Eye (tissue), 1 donor: Measurements from ENCODE around the gene ALPK3.
"Not testable (repeated sequence)": the region's sequence is repeated elsewhere in the genome, so short reads cannot be mapped to it uniquely, and the experiment has no call there.

ENCODE experiments used
- DNase-seq: peaks from one replicate; pipeline ENCODE4 v3.0.0-alpha.2; 2015

Gene ALPK3

DNA sequence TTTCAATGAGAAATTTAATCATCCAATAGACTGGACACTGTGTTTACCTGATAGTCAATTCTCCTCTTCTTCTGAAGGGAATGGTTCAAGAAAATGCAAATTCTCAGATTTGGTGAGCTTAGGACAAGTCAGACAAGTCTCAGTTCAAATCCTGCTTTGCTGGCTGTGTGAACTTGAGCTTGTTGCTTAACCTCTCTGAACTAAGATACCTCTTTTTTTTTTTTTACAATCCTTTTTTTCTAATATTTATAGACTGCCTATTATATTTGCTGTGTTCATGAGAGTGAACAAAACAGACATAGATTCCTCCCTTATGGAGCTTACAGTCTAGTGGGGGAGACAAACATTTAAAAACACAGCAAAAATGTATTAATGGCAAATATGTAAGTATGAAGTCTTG, 59.1 kb downstream of the ALPK3 start:
- no peak for DNase-seq

DNA sequence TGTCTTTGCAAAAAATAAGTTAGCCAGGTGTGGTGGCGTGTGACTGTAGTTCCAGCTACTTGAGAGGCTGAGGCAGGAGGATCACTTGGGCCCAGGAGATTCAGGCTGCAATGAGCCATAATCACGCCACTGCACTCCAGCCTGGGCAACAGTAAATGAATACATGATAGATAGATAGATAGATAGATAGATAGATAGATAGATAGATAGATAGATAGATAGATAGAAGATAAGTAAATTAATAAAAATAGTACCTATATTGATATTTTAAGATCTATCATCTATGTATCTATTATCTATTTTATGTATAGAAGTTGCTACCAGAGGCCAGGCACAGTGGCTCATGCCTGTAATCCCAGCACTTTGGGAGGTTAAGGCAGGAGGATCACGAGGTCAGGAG, 60.5 kb downstream of the ALPK3 start:
- not testable (repeated sequence) for DNase-seq

DNA sequence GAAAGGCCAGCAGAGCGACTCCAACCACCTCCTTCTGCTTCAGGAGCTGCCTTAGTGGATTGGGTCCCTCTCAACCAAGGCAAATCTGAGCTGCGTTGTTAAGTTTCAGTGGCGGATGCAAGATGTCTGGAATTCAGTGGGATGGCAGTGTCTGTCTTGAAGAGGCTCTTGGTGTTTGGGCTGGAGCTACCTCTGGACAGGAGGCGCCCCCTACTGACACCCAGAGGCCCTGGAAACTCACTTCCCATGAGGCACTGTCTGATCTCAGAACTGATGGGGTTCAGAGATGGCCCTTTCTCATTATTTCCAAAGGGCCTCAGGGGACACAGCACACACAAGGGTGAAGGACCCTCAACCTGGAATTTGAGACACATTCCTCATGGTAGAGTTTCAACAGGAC, 61.3 kb downstream of the ALPK3 start:
- peak; percentile 72 for DNase-seq

DNA sequence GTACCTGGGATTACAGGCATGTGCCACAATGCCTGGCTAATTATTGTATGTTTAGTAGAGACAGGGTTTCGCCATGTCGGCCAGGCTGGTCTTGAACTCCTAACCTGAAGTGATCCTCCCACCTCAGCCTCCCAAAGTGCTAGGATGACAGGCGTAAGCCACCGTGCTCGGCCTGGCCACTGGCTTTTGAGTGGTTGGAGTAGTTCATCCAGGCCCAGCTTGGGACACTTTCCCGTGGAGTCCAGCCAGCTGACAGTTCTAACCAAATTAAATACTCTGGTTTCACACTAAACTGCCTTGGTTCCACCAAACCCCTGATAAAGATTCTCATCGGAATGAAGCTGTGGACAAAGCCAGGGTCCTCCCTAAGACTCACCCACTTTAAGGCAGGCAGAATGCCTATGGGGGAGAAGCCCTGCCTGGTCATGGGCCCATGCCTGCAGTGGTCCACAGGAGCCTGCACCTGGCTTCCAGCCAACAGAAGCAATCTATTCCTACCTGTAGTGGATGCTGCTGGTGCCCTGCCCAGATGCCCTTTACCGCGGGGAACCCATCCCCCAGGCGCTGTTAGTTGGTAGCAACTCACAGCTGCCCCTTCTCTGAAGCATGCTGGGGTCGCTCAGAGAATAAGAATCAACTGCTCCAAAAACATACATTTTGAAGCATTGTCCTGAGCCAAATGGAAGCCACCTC, 62.1 kb downstream of the ALPK3 start:
- DNase-seq, result no peak

DNA sequence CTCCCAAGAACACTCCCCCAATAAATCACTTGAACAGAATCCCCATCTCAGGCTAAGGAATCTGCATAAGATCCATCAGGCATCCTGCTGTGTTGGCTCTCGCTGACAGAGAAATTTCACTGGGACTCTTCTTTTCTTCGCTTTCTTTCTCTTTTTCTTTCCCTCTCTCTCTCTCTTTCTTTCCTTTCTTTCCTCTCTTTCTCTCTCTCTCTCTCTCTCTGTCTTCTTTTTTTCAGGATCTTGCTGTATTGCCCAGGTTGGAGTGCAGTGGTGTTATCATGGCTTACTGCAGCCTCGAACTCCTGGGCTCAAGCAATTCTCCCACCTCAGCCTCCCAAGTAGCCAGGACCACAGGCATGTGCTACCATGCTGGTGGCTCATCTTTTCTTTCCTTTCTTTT, 62.9 kb downstream of the ALPK3 start:
- no peak for DNase-seq

DNA sequence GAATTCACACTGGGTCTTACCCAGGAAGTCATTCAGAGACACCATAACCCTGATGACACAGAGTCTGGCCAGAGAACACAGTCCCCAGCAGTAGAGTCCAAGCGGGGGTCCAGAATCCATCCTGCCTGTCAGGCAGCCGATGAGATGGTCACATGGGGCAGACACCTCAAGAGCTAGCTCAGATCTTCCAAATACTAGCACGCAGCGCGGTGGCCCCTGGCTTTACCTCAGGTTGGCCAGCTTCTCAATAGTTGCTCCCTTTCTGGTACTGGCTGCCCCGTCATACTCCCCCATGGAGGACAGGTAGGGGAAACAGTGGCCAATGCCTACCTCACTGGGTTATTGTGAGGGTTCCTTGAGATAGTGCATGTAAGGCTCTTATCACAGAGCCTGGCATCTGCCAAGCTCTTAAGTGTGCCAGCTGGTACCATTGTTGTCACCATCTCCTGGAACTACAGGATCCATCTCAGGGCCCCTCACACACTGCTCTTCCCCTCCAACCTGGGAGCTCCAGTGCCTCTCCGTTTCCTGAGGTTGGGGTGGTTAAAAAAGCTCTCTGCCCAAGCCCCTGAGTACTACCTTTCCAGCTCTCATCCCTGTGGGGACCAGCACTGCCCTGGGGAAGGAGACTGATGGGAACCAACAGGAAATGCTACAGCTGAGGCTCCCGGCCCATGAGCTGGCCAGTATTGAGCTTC, 63.8 kb downstream of the ALPK3 start:
- no peak for DNase-seq

DNA sequence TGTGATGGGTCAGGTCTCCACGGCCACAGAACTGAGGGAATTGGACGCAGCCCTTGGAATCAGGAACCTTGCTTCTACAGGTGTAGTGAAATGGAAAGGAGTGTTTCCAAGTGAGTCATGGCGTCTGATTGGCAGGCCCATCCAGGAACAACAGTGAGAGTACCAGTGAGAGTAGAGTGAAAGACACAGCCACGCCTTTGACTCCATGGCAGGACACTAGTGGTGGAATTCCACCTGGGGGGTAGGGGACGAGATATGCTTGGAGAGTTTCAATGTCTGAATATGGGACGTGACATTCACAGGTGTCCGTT, 64.3 kb downstream of the ALPK3 start:
- DNase-seq, result no peak

DNA sequence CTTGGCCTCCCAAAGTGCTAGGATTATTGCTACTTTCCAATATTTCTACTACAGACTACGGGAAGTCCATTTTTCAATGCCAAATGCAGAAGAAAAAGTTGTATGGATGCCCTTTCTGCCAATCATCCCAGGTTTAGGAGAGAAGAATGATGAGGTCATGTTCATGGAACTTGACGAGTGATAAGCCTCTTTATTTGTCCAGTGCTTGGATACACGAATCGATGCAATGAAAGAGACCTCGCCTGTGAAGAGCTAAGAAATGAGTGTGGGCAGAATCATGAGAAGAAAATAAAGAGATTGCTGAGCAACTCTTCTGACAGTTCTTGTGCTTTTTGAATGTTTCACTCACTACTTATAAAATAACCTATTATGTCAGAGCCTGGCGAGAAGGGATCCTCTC, 66.3 kb downstream of the ALPK3 start:
- DNase-seq, result no peak

DNA sequence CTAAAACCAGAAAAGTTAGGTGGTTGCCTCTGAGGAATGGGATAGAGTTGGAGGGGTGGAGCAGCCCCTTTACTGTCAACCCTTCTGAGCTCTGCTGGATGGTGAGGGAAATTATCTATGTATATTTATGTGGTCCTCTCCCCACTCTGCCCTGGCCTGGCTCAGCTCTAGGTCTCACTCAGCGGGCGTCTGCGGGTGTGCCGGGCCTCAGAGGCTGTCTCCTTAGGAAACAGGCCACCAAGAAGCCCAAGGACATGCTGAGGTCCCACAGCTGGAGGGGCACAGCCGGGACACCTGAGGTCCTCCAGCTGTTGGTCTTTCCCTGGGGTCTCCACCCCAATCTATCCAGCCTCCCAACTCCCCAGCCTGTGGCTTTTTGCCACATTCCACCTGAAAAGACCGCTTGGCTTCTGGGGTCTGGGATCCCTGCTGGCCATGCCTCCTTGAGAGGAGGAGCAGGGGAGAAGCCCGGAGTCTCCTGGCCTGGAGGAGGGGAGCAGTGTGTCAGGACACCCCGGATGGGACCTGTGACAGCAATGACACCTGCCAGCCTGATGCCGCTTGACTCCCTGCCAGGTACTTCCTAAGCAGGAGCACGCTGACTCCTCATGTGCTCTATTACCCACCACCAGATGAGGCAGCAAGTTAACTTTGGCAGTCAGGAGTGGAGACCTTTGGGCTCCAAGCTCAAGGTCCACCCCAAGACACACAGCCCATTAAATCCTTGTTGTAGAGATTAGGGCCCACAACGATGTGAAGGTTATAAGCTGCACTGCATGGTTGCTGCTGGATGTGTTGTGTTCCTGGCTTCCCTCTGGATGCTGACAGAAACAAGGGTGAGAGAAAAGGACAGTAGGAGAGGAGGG, 67.0 kb downstream of the ALPK3 start, which contains the start of gene SLC28A1:
TSS of gene SLC28A1 (plus strand) at position 747 of the 866 bp plus-strand sequence. CDS start 3,099 bp downstream, outside the sequence.
- no peak for DNase-seq

DNA sequence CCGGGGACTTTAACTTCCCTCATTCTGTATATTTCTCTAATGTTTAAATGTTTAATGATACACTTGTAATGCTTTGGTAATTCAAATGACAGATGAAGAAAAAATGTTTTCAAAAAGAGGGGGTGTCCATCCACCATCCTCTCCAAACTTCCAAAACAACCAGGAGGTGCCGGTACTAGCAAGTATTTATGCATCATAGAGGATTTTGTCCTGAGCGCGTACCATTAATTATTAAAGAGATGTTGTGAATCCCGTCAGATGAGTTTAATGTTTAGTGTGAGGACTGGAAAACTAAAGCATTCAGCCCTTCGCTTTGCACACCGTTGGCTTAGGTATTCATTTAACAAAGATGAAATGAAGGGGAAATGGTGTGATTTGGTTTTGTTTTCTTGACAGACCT, 68.6 kb downstream of the ALPK3 start:
- peak; percentile 48 for DNase-seq

DNA sequence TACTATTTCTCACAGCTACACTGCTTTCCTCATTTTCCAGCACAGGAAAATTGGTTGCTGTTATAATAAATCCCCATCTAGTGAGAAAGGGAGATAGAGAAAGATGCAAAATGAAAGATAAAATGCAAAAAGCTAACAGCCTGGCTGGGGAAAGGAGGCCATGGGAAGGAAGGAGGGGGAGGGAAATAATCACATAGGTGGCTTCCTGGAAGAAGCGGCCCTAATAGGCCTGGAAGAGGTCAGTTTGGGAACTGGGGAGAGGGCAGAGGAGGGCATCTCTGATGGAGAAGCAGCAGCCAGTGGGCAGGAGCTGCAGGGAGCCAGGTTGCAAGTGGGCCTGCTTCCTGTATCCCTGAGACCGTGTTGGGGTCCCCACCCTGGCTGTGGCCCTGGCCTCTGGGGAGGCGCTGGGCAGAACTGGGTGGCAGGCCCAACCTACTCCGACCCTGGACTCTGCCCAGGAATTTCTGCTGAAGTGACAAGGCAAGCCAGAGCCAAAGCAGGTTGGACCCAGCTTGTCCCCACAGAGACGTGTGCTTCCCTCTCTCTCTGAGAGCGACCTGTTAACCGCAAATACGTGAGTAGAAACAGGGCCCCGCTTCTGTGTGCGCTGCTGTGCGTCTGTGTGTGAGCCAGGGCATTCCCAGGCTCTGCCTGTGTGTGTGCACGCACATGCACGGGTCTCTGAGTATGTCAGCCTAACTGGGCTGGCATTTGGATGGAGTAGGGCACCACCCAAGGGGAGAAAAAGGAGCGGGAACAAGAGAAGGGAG, 69.2 kb downstream of the ALPK3 start:
- DNase-seq, result no peak

DNA sequence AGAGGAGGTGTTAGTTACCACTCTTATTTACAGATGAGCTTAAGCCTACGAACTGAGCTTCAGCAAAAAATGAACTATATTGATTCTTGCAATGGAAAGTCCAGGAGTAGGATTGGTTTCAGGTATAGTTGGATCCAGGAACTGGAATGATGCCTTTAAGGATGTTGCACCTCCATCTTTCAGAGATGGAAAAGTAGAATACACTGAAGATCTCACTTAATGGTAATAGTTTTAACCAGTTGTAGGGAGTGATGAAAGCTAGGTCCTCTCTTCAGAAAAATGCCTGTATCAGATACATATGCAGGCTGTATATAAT, 69.8 kb downstream of the ALPK3 start:
- DNase-seq, result no peak

DNA sequence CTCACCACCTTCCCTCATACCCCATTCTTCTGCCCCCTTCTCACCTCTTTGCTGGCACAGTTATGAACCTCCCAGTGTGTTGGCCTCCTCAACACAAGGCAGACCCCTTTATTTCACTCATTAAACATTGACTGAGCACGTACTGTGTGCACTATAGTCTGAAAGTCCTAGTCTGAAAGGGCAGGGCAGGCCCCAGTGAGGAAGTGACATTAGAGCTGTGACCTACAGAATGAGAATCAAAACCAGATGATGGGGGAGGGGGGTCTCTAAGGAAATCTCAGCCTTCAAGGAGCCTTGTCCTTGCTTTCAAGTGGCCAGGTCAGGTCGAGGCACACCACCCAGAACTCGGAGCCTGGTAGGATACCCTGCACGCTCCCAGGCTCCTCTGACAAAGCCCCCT, 70.8 kb downstream of the ALPK3 start:
- no peak for DNase-seq

DNA sequence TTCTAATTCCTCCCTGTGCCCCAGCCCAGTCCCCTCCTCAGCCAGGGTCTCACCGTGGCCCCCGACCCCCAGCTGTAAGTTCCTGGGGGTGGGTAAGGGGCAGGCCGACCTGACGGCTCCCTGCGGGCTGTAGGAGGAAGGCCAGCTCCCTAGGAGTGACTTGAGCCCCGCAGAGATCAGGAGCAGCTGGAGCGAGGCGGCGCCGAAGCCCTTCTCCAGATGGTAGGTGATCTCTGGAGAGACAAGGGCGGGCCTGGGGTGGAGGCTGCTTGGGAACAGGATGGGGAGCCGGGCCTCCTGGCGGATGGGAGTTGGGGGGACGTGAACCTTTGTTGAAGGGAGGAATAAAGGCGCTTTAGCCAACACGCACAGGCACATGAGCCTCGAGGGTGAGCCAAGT, 71.5 kb downstream of the ALPK3 start:
- no peak for DNase-seq

DNA sequence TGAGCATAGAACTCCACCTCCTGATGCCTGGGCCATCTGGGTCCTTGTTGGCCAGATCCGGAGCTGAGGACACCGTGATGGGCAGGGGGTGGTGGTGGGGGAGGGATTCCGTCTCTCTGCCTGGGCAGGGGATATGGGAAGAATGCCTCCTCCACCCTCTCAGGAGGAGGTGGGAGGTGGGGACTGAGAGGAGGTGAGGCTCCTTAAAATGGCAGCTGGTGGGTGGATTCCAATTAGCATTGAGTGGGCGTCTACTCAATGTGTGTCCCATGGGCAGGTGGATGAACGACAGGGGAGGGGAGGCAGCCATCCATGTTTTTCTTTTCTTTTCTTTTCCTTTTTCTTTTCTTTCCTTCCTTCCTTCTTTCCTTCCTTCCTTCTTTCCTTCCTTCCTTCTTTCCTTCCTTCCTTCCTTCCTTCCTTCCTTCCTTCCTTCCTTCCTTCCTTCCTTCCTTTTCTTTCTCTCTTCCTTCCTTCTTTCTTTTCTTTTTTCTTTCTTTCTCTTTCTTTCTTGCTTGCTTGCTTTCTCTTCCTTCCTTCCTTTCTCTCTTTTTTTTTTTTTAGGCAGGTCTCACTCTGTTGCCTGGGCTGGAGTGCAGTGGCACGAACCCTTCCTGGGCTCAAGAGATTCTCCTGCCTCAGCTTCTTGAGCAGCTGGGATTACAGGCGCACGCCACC, 72.3 kb downstream of the ALPK3 start:
- no peak for DNase-seq

DNA sequence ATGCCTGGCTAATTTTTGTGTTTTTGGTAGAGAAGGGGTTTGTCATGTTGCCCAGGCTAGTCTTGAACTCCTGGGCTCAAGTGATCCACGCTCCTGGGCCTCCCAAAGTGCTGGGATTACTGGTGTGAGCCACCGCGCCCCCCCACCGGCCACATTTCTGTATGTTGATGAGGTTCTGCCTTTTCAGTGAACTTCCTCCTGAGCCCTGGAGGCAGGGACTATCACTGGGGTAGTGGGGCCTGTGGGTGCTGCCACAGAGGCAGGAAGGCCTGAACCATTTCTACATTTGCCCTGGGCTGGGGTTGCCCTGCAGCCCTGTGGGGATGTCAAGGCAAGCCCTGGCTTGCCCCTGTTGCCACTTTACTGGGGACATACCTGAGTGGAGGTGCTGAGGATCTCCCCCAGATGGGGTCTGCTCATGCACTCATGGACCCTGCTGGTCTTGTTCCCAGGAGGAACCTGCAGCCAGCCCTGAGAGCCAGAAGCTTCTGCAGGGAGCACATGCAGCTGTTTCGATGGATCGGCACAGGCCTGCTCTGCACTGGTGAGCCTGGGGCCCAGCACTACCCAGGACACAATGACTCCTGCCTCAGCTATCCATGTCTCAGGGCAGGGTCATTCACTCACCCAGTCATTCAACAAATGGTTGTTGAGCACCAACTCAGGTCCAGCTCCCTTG, 73.0 kb downstream of the ALPK3 start:
- DNase-seq, result no peak

DNA sequence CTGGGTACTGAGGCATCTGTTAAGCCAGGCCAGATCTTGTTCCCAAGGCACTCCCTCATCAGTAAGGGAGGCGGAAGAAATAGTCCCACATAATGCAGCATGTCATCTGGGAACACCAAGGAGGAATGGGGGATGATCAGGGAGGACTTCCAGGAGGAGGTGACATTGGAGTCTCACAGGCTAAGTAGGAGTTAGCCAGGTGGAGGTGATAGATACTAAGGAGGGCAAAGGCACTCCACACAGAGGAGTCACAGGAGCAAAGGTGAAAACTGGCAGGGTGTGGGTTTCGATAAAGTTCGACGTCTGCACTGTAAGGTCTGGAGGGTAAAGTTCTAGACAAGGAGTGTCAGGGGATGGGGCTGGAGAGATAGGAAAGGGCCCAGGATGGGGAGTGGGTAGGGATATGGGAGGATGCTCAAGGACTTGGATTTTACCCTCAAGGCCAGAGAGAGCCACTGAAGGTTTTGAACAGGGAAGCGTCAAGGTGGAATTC, 73.6 kb downstream of the ALPK3 start:
- DNase-seq, result no peak

DNA sequence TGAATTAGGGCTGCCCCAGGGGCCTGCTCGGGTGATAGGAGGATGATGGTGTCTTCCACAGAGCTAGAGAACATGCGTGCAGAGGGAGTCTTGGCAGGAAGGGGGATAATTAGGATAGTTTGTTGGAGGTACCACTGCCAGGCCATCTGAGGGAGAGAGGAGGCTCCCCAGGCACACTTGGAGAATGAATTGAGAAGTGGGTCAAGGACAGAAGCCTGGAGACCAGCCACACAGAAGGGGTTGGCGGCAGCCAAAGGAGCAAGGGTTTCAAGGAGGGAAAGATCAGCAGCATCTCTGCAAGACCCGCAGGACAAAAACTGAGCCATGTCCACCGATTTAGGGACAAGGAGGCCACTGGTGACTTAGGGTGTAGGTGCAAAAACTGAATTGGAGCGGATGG, 74.2 kb downstream of the ALPK3 start:
- no peak for DNase-seq

DNA sequence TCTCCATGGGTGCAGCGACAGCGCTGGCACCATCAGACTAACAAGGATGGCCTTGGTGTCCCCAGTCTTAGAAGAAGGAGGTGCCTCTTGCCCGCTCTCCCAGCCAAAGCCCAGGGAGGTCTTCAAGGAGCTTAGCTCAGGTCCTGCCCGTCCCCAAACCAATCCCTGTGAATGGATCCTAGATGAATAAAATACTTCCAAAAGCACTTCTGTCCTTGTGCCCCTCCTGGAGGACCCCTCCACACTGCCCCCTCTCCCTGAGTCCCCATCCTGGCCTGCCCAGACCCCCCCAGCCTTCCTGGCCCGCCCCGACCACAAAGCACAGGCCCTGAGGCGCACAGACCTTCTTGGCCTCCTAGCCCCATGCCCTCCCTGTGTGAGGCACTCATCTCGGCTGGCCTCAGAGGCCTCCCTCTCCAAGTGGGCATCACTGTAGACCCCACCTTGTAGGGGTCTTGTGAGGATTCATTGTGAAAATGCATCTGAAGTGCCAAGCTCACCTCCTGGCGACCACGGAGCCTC, 75.7 kb downstream of the ALPK3 start:
- no peak for DNase-seq

DNA sequence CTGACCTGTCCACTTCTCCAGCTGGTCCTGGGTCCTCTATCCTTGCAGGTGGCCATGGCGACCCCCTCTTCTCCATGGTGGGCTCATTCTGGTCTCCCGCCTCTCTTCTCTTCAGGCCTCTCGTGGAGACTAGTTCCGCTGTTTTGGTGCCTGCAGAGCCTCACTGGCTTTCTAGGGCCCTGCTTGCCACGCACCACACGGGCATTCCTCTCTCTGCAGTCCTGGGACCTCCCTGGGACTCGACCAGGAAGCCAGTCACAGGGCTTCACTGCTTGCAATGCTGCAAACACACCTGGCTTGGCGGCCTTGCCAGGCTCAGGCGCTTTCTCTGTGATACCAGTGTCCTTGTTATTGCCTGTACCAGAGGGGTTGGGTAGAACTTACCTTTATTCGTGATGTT, 76.5 kb downstream of the ALPK3 start:
- DNase-seq, result no peak

DNA sequence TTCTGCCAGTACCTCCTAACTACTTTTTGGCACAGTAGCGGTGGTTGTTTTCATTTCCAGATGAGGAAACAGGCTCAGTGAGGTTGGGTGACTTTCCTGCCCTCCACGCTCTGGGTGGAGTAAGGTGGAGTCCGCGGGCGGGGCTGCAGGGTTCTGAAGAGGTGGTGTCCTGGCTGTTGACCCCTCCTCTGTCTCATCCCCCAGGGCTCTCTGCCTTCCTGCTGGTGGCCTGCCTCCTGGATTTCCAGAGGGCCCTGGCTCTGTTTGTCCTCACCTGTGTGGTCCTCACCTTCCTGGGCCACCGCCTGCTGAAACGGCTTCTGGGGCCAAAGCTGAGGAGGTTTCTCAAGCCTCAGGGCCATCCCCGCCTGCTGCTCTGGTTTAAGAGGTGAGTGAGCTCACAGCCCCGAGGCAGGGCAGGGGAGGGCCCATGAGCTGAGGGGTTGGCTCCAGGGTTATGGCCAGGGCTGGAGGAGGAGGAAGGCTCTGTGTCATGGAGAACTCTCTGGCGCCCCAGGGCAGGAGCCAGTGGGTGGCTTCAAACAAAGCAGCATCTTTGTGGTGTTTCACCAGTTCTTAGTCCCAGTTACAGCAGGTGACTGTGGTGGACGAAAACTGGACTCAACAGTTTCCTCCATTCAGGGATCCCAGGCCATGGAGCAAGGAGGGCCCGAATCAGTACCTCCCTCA, 77.7 kb downstream of the ALPK3 start:
- DNase-seq, result no peak
